Measurements from ENCODE around the gene FBXW9. TPM values are rescaled to one million over a fixed set of nuclear protein-coding genes. Genes with fewer than 3 reads are reported as not detected.

The FBXW9 gene
- total and polyA plus RNA-seq, 2 of the 13 experiments (the other 11 are each of a cell fraction or from before 2014, with no cell fraction given): 5.7 to 6.1 TPM

DNA sequence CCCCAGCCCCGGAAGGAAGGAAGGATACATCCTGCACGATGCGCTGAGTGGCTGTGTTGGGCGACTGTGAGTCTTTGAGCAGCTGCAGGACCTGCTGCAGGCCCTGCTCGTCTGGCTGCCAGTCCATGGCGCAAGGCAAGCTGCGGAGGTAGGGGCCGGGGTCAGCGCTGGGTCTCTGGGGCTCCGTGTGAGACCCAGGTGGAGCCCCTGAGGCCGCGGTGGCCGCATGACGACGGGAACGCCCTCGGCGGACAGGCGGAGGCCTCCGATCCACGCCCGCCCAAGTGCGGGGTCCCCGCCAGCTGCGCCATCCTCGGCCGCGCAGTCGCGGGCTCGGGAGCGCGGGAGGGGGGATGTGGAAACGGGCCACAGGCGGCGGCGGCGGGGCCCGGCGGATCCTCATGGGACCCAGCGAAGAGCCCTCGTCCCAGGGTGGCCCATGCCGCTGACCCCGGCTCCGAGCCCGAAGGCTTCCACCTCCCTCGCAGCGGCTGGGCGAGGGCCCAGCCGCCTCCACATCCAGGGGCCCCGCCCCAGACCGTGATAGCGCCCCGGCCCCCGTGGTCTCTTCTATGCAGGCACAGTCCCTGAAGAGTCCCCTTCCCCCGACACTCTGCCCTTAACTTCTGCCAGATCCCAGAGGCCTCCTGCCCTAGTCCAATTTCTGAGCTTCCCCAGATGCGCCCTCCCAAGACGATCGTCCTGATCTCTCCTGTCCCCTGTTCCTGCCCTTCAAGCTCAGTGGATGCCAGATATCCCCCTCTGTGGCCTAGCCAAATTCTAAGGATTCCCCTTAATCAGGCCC lies 24.6 kb upstream of the FBXW9 start:
- Histone ChIP-seq H3K9ac (ENCODE audit: insufficient read depth, low read depth, low read length) (peak overlapping the region; percentile 87), H3K9me3 (ENCODE audit: low read length) (no peaks in the 10 kb centered on the region), H3K79me2 (ENCODE audit: insufficient read depth, low read length) (peaks cover 57% of the 10 kb centered on the region), H4K20me1 (ENCODE audit: insufficient read depth, low read length) (no peaks in the 10 kb centered on the region), H3K27me3 (ENCODE audit: control insufficient read depth in 1 of 2, insufficient read depth in 2 of 2, low read length in 2 of 2) (no peaks in the 10 kb centered on the region; a peak in 1 of 5 replicates), H2AFZ (ENCODE audit: low read length) (no peak overlapping the region), H3K4me1 (ENCODE audit: insufficient read depth, low read length) (peaks cover 9% of the 10 kb centered on the region), H3K36me3 (replicated peaks in 1 of 2; ENCODE audit: control insufficient read depth in 1 of 2, insufficient read depth in 2 of 2, low read length in 2 of 2) (peaks cover 3 to 24% of the 10 kb centered on the region in 2 experiments), H3K4me3 (replicated peaks in 1 of 3; ENCODE audit: insufficient read depth in 1 of 3, low read depth in 2 of 3, low read length in 3 of 3) (peak overlapping the region; percentile 92 to 96 (median 93)), H3K27ac (ENCODE audit: extremely low read length, insufficient read depth, low read length) (peak overlapping the region; percentile 77), H3K4me2 (ENCODE audit: low read depth, low read length) (peak overlapping the region; percentile 90)
- ATAC-seq (peak; percentile 19), FAIRE-seq (no peak), DNase-seq (ENCODE audit: low spot score) (no peak)
- POLR2A ChIA-PET: interaction anchor here (1.2 to 4.8 kb wide), 3 partner anchors 12 to 26 kb away, joined by 4 to 51 read pairs (median 7); partner anchors contain the start of genes GET3 and TRIR
- intact Hi-C loops (cut with micrococcal nuclease; ENCODE audit: unreplicated experiment) (no loop called here), in situ Hi-C loops (cut with HindIII; ENCODE audit: extremely low pct_ligation_motif_present, low pct_unique_long_range_greater_than_20kb) (no loop called here)
- 8% methylated on average over 5 of the region's 59 CpGs for WGBS (ENCODE audit: low lambda C conversion rate)
- BruUV-seq (replicated peaks): no TSS peak
- CTCF ChIA-PET (ENCODE audit: low intra/inter-chr PET ratio, low total read pairs): no interaction called here
- peak; percentile 21; the same call in 1 of the 2 replicates for TF ChIP-seq MYC (CRISPR knock-in tag; IDR thresholded peaks at IDR 0.05; ENCODE audit: borderline replicate concordance)
- TF ChIP-seq, protein P1, sequence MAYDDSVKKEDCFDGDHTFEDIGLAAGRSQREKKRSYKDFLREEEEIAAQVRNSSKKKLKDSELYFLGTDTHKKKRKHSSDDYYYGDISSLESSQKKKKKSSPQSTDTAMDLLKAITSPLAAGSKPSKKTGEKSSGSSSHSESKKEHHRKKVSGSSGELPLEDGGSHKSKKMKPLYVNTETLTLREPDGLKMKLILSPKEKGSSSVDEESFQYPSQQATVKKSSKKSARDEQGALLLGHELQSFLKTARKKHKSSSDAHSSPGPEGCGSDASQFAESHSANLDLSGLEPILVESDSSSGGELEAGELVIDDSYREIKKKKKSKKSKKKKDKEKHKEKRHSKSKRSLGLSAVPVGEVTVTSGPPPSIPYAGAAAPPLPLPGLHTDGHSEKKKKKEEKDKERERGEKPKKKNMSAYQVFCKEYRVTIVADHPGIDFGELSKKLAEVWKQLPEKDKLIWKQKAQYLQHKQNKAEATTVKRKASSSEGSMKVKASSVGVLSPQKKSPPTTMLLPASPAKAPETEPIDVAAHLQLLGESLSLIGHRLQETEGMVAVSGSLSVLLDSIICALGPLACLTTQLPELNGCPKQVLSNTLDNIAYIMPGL (CRISPR knock-in tag; IDR thresholded peaks at IDR 0.05; ENCODE audit: borderline replicate concordance in 1 of 2, low read depth in 1 of 2): peak in 1 of 2 experiments; percentile 12; a peak in 1 of 4 replicates
- TF ChIP-seq TAF1 (CRISPR knock-in tag; IDR thresholded peaks at IDR 0.05): peak; percentile 25; the same call in 1 of the 2 replicates
- TF ChIP-seq GABPB1 (CRISPR knock-in tag; IDR thresholded peaks at IDR 0.05): peak; percentile 22; the same call in 1 of the 2 replicates
- TF ChIP-seq MEIS1 (CRISPR knock-in tag; IDR thresholded peaks at IDR 0.05; ENCODE audit: borderline replicate concordance): no peak
- 0 out of 2 replicates have a peak, but pooled peaks have one; percentile 61 for TF ChIP-seq ZNF607 (CRISPR knock-in tag; IDR thresholded peaks at IDR 0.05; ENCODE audit: borderline replicate concordance)
- peak; percentile 41; the same call in 1 of the 2 replicates for TF ChIP-seq AKAP8 (CRISPR knock-in tag; IDR thresholded peaks at IDR 0.05)
- TF ChIP-seq, protein P2, sequence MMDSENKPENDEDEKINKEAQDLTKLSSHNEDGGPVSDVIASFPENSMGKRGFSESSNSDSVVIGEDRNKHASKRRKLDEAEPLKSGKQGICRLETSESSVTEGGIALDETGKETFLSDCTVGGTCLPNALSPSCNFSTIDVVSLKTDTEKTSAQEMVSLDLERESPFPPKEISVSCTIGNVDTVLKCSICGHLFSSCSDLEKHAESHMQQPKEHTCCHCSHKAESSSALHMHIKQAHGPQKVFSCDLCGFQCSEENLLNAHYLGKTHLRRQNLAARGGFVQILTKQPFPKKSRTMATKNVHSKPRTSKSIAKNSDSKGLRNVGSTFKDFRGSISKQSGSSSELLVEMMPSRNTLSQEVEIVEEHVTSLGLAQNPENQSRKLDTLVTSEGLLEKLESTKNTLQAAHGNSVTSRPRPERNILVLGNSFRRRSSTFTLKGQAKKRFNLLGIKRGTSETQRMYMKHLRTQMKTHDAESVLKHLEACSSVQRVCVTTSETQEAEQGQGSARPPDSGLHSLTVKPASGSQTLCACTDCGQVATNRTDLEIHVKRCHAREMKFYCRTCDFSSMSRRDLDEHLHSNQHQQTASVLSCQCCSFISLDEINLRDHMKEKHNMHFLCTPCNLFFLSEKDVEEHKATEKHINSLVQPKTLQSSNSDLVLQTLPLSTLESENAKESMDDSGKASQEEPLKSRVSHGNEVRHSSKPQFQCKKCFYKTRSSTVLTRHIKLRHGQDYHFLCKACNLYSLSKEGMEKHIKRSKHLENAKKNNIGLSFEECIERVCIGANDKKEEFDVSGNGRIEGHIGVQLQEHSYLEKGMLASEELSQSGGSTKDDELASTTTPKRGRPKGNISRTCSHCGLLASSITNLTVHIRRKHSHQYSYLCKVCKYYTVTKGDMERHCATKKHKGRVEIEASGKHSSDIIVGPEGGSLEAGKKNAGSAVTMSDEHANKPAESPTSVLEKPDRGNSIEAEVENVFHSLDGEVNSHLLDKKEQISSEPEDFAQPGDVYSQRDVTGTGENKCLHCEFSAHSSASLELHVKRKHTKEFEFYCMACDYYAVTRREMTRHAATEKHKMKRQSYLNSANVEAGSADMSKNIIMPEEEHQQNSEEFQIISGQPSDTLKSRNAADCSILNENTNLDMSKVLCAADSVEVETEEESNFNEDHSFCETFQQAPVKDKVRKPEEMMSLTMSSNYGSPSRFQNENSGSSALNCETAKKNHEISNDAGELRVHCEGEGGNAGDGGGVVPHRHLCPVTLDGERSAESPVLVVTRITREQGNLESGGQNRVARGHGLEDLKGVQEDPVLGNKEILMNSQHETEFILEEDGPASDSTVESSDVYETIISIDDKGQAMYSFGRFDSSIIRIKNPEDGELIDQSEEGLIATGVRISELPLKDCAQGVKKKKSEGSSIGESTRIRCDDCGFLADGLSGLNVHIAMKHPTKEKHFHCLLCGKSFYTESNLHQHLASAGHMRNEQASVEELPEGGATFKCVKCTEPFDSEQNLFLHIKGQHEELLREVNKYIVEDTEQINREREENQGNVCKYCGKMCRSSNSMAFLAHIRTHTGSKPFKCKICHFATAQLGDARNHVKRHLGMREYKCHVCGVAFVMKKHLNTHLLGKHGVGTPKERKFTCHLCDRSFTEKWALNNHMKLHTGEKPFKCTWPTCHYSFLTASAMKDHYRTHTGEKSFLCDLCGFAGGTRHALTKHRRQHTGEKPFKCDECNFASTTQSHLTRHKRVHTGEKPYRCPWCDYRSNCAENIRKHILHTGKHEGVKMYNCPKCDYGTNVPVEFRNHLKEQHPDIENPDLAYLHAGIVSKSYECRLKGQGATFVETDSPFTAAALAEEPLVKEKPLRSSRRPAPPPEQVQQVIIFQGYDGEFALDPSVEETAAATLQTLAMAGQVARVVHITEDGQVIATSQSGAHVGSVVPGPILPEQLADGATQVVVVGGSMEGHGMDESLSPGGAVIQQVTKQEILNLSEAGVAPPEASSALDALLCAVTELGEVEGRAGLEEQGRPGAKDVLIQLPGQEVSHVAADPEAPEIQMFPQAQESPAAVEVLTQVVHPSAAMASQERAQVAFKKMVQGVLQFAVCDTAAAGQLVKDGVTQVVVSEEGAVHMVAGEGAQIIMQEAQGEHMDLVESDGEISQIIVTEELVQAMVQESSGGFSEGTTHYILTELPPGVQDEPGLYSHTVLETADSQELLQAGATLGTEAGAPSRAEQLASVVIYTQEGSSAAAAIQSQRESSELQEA (CRISPR knock-in tag; IDR thresholded peaks at IDR 0.05; ENCODE audit: not compliant biosample characterization): peak; percentile 15
- peak; percentile 49; the same call in 1 of the 2 replicates for TF ChIP-seq SAP130 (CRISPR knock-in tag; IDR thresholded peaks at IDR 0.05; ENCODE audit: low read depth)
- peak; percentile 20 for TF ChIP-seq SRSF1 (optimal IDR thresholded peaks at IDR 0.05; ENCODE audit: low read depth, low read length)
- TF ChIP-seq PHF8 (CRISPR knock-in tag; IDR thresholded peaks at IDR 0.05): peak; percentile 7; the same call in 1 of the 2 replicates
- no peak for TF ChIP-seq XBP1 (CRISPR knock-in tag; IDR thresholded peaks at IDR 0.05)
